H1 (cell line): ENCODE measurements around the gene STYXL1. TPM values are rescaled to one million over a fixed set of nuclear protein-coding genes. Genes with fewer than 3 reads are reported as not detected.

Experiments used
- CTCF ChIA-PET: fragments of 300-600 bp; sonication (Branson Sonifier 250); formaldehyde crosslinking; loops from one replicate; lab custom pipeline; 2021; ENCODE audit not compliant: partially characterized antibody; lab: Charles Lee
- POLR2A ChIA-PET: fragments of 300-600 bp; sonication (Branson Sonifier 250); formaldehyde crosslinking; loops from one replicate; lab custom pipeline; 2021; ENCODE audit warnings: inconsistent platforms; ENCODE audit not compliant: partially characterized antibody; lab: Charles Lee
- DNase-seq, 2 experiments: peaks; one replicate each; pipeline versions ENCODE4 v3.0.0 to v3.0.0-alpha.2; 2010 to 2022; ENCODE audit warnings: low spot score in 2 of 2, low read depth in 1 of 2, mixed read lengths in 1 of 2
- FAIRE-seq: peaks from 2 replicates; lab custom pipeline; 2011; peaks lifted over from hg19 to GRCh38; lab: Jason Lieb, UNC
- H2AFZ ChIP-seq: 2 replicates; pipeline ENCODE4 v1.8.1; 2012; ENCODE audit warnings: low read length, inconsistent platforms
- H2AK5ac ChIP-seq: 2 replicates; pipeline ENCODE4 v1.6.1; 2013; ENCODE audit warnings: low read depth, low read length
- H2BK120ac ChIP-seq: replicated peaks from 2 replicates; pipeline ENCODE3; 2013; ENCODE audit warnings: low read depth, low read length, inconsistent platforms
- H2BK12ac ChIP-seq: 2 replicates; pipeline ENCODE4 v1.6.1; 2013; ENCODE audit warnings: low read depth, low read length
- H2BK15ac ChIP-seq: 2 replicates; pipeline ENCODE4 v1.6.1; 2013; ENCODE audit warnings: low read length
- H2BK20ac ChIP-seq: 2 replicates; pipeline ENCODE4 v1.6.1; 2013; ENCODE audit warnings: low read length
- H2BK5ac ChIP-seq: 2 replicates; pipeline ENCODE4 v1.6.1; 2013; ENCODE audit warnings: low read depth, low read length
- H3K14ac ChIP-seq: 2 replicates; pipeline ENCODE4 v1.6.1; 2013; ENCODE audit warnings: inconsistent platforms; ENCODE audit not compliant: insufficient read length
- H3K18ac ChIP-seq: 2 replicates; pipeline ENCODE4 v1.6.1; 2013; ENCODE audit warnings: low read length; ENCODE audit errors: extremely low read depth
- H3K23ac ChIP-seq: 2 replicates; pipeline ENCODE4 v1.6.1; 2013; ENCODE audit warnings: inconsistent platforms; ENCODE audit not compliant: insufficient read length
- H3K23me2 ChIP-seq: 2 replicates; pipeline ENCODE4 v1.6.1; 2013; ENCODE audit warnings: low read depth, low read length
- H3K27ac ChIP-seq: 2 replicates; pipeline ENCODE4 v1.6.1; 2011; ENCODE audit warnings: low read depth, low read length, inconsistent platforms
- H3K27me3 ChIP-seq, 4 experiments: replicated peaks in 1 of 4; 1 replicate in 1 of 4; 2 replicates in 3 of 4; pipeline versions ENCODE4 v1.6.1 to v1.8.1; 2011 to 2013; ENCODE audit warnings: low read length in 3 of 4, mild to moderate bottlenecking in 3 of 4, inconsistent platforms in 2 of 4, mixed read lengths in 2 of 4, moderate library complexity in 1 of 4; ENCODE audit not compliant: control insufficient read depth in 3 of 4, insufficient read depth in 3 of 4; ENCODE audit errors: extremely low read depth in 1 of 4
- H3K36me3 ChIP-seq, 4 experiments: 2 replicates each; pipeline versions ENCODE4 v1.6.1 to v1.8.1; 2011 to 2013; ENCODE audit warnings: mild to moderate bottlenecking in 4 of 4, low read length in 3 of 4, moderate library complexity in 2 of 4, control low read depth in 1 of 4, inconsistent platforms in 1 of 4; ENCODE audit not compliant: insufficient read depth in 4 of 4, control insufficient read depth in 2 of 4
- H3K4ac ChIP-seq: replicated peaks from 2 replicates; pipeline ENCODE3; 2013; ENCODE audit warnings: low read length, low read depth, mixed read lengths, inconsistent platforms; ENCODE audit not compliant: insufficient read length
- H3K4me1 ChIP-seq, 4 experiments: replicated peaks in 1 of 4; 1 replicate in 1 of 4; 2 replicates in 3 of 4; pipeline versions ENCODE4 v1.6.1 to v1.8.1; 2011 to 2013; ENCODE audit warnings: low read length in 3 of 4, inconsistent platforms in 2 of 4, mixed read lengths in 1 of 4; ENCODE audit not compliant: insufficient read depth in 4 of 4, control insufficient read depth in 3 of 4
- H3K4me2 ChIP-seq, 2 experiments: 2 replicates each; pipeline versions ENCODE4 v1.6.1 to v1.8.1; 2011 to 2013; ENCODE audit warnings: low read depth in 2 of 2, low read length in 2 of 2, control low read depth in 1 of 2, inconsistent platforms in 1 of 2, mild to moderate bottlenecking in 1 of 2; ENCODE audit not compliant: insufficient read depth in 1 of 2
- H3K4me3 ChIP-seq, 4 experiments: fragments of 200-600, 300-600 bp in 1 of 4; sonication (generic), shearing (Covaris generic), sonication (Bioruptor Twin) in 1 of 4; 2 replicates each; pipeline versions ENCODE4 v1.5.1 to v1.8.1; 2011 to 2016; ENCODE audit warnings: low read length in 4 of 4, low read depth in 3 of 4, control low read depth in 2 of 4, inconsistent platforms in 2 of 4, mild to moderate bottlenecking in 2 of 4, mixed read lengths in 1 of 4, moderate library complexity in 1 of 4; ENCODE audit not compliant: insufficient read depth in 2 of 4; ENCODE audit errors: extremely low read depth in 1 of 4
- H3K56ac ChIP-seq: replicated peaks from 2 replicates; pipeline ENCODE3; 2013; ENCODE audit warnings: low read depth, mild to moderate bottlenecking, mixed read lengths, low read length, inconsistent platforms; ENCODE audit not compliant: insufficient read length
- H3K79me1 ChIP-seq: 2 replicates; pipeline ENCODE4 v1.6.1; 2013; ENCODE audit warnings: low read depth, low read length, control low read depth
- H3K79me2 ChIP-seq, 2 experiments: 2 replicates each; pipeline versions ENCODE4 v1.6.1 to v1.8.1; 2012 to 2013; ENCODE audit warnings: low read length in 2 of 2, mild to moderate bottlenecking in 2 of 2, inconsistent platforms in 1 of 2; ENCODE audit not compliant: insufficient read depth in 2 of 2, control insufficient read depth in 1 of 2
- H3K9ac ChIP-seq, 4 experiments: replicated peaks in 1 of 4; 1 replicate in 1 of 4; 2 replicates in 3 of 4; pipeline versions ENCODE4 v1.6.1 to v1.8.1; 2011 to 2013; ENCODE audit warnings: low read depth in 3 of 4, low read length in 3 of 4, control low read depth in 2 of 4, mild to moderate bottlenecking in 2 of 4, moderate library complexity in 2 of 4, inconsistent platforms in 1 of 4; ENCODE audit errors: extremely low read depth in 1 of 4
- H3K9me3 ChIP-seq, 2 experiments: 2 replicates each; pipeline versions ENCODE4 v1.6.1 to v1.8.1; 2012 to 2013; ENCODE audit warnings: mild to moderate bottlenecking in 2 of 2, moderate library complexity in 2 of 2, control low read depth in 1 of 2, inconsistent platforms in 1 of 2, low read depth in 1 of 2, low read length in 1 of 2, mixed read lengths in 1 of 2; ENCODE audit not compliant: insufficient read depth in 2 of 2
- H4K20me1 ChIP-seq, 2 experiments: replicated peaks in 1 of 2; 2 replicates each; pipeline versions ENCODE3 to v1.8.1; 2011 to 2013; ENCODE audit warnings: inconsistent platforms in 2 of 2, low read length in 2 of 2, mild to moderate bottlenecking in 1 of 2; ENCODE audit not compliant: insufficient read depth in 2 of 2, control insufficient read depth in 1 of 2
- H4K5ac ChIP-seq: 2 replicates; pipeline ENCODE4 v1.6.1; 2013; ENCODE audit warnings: low read length, low read depth, mixed read lengths, inconsistent platforms; ENCODE audit not compliant: insufficient read length
- H4K8ac ChIP-seq: 2 replicates; pipeline ENCODE4 v1.8.0; 2013; ENCODE audit warnings: mild to moderate bottlenecking, moderate library complexity, low read length, inconsistent platforms; ENCODE audit not compliant: insufficient read depth; ENCODE audit errors: extremely low read depth
- H4K91ac ChIP-seq: replicated peaks from 2 replicates; pipeline ENCODE3; 2013; ENCODE audit warnings: low read length, mixed read lengths, inconsistent platforms; ENCODE audit not compliant: insufficient read length
- EP300 ChIP-seq, 2 experiments: IDR thresholded peaks; 1 replicate in 1 of 2; 2 replicates in 1 of 2; pipeline ENCODE4 v1.6.1; 2011 to 2012; ENCODE audit warnings: low read depth in 2 of 2, low read length in 2 of 2, mild to moderate bottlenecking in 2 of 2, borderline replicate concordance in 1 of 2, inconsistent platforms in 1 of 2, moderate library complexity in 1 of 2
- JUND ChIP-seq: IDR thresholded peaks from 2 replicates; pipeline ENCODE4 v1.6.1; 2011; ENCODE audit warnings: mild to moderate bottlenecking, improper control_type of control experiment, low read length
- SIX5 ChIP-seq: IDR thresholded peaks from 2 replicates; pipeline ENCODE4 v1.6.1; 2011; ENCODE audit warnings: mild to moderate bottlenecking, low read depth, low read length
- SRF ChIP-seq: IDR thresholded peaks from 2 replicates; pipeline ENCODE4 v1.6.1; 2011; ENCODE audit warnings: mild to moderate bottlenecking, low read depth, low read length, moderate library complexity
- WGBS, 2 experiments: shearing (Covaris generic) in 1 of 2; methylation state at CpG; one replicate each; pipeline versions ENCODE4 v1.1.6 to v1.1.7; 2013 to 2015; ENCODE audit warnings: low lambda C conversion rate in 2 of 2, mixed read lengths in 2 of 2, inconsistent platforms in 1 of 2, low coverage in 1 of 2, missing lambda C conversion rate in 1 of 2; ENCODE audit not compliant: insufficient replicate concordance in 2 of 2, insufficient coverage in 1 of 2, insufficient read length in 1 of 2; ENCODE audit errors: extremely low coverage in 1 of 2, missing lambda C conversion rate in 1 of 2; 5-methylcytosine and 5-hydroxymethylcytosine counted together
- polyA plus RNA-seq, 7 experiments: library from polyadenylated mRNA; depleted of rRNA in 3 of 7; stranded (reverse) in 5 of 7; unstranded in 2 of 7; fragments of >200 nt in 5 of 7; fragments of 200-250 nt in 2 of 7; gene quantifications; 1 replicate in 5 of 7; 2 replicates in 1 of 7; 4 replicates in 1 of 7; pipeline versions ENCODE4 v1.2.1 to v1.2.3, GENCODE V29; 2011 to 2013; ENCODE audit warnings: missing spikeins in 2 of 7, mixed read lengths in 2 of 7
- total RNA-seq: library from RNA; stranded (reverse); fragmentation: NEBNext Ultra II Directional; extraction: Animal tissue kit (Norgen Biotek cat#: 25700); gene quantifications from 2 replicates; pipeline ENCODE4 v1.2.1, GENCODE V29; 2021

The STYXL1 gene
- total and polyA plus RNA-seq, 2 of the 8 experiments (the other 6 are each of a cell fraction or from before 2014, with no cell fraction given): 32.3 to 53.9 TPM

GRCh38 chr7:75989500-75990388, 58.1 kb downstream of the STYXL1 start:
- peak overlapping the region; percentile 43; the same call in 1 of the 2 replicates for H2BK20ac ChIP-seq
- ChIA-PET CTCF (interaction anchor here (1.1 to 6.3 kb wide), 4 partner anchors 8 to 39 kb away, joined by 4 to 41 read pairs (median 6); no protein-coding TSS in a partner anchor), POLR2A (interaction anchor here (0.6 kb wide), 1 partner anchor 33 kb away, joined by 4 read pairs; no protein-coding TSS in a partner anchor)
- FAIRE-seq (no peak), DNase-seq (peak in 1 of 2 experiments; percentile 46)
- no peak overlapping the region for H2AFZ ChIP-seq
- peaks cover 0 to 22% (median 14%) of the 10 kb centered on the region in 4 experiments; a peak in 5 of 8 replicates for H3K36me3 ChIP-seq
- H2BK12ac ChIP-seq: peak overlapping the region; percentile 85; the same call in 1 of the 2 replicates
- no peak overlapping the region for H3K23ac ChIP-seq
- H2BK15ac ChIP-seq: peak overlapping the region; percentile 95
- peak overlapping the region; percentile 82; the same call in 1 of the 2 replicates for H2AK5ac ChIP-seq
- peaks cover 11% of the 10 kb centered on the region; the same call in 1 of the 2 replicates for H3K23me2 ChIP-seq
- H3K4me2 ChIP-seq: 0 out of 4 replicates have a peak overlapping the region, but pooled peaks of 1 of the 2 experiments have one; percentile 18
- H3K14ac ChIP-seq: no peak overlapping the region
- no peak overlapping the region; the same call in 1 of the 2 replicates for H3K18ac ChIP-seq
- H3K79me1 ChIP-seq: 0 out of 2 replicates have a peak, but pooled peaks cover 2% of the 10 kb centered on the region
- peak overlapping the region; percentile 2 for H2BK120ac ChIP-seq
- WGBS, 2 experiments: 81% methylated on average over 19 of the region's 21 CpGs; no CpG with 5 or more reads in 1 of the 2 experiments
- peak overlapping the region; percentile 81 for H3K4ac ChIP-seq
- peak overlapping the region; percentile 36; the same call in 1 of the 2 replicates for H3K27ac ChIP-seq
- H4K8ac ChIP-seq: no peak overlapping the region; the same call in 1 of the 2 replicates
- H4K91ac ChIP-seq: peak overlapping the region; percentile 36
- H3K4me1 ChIP-seq: peaks cover 0 to 25% (median 18%) of the 10 kb centered on the region in 4 experiments; a peak in 6 of 7 replicates
- H3K4me3 ChIP-seq: no peak overlapping the region
- H3K9ac ChIP-seq: no peak overlapping the region
- no peaks in the 10 kb centered on the region for H3K27me3 ChIP-seq
- peak overlapping the region; percentile 18 for H4K5ac ChIP-seq
- H3K56ac ChIP-seq: no peak overlapping the region
- H2BK5ac ChIP-seq: peak overlapping the region; percentile 84; the same call in 1 of the 2 replicates
- H3K9me3 ChIP-seq: no peaks in the 10 kb centered on the region
- no peaks in the 10 kb centered on the region for H3K79me2 ChIP-seq
- H4K20me1 ChIP-seq: no peaks in the 10 kb centered on the region
- TF ChIP-seq SRF: no peak
- no peak for TF ChIP-seq EP300 (IDR thresholded peaks at IDR 0.05; ENCODE audit: borderline replicate concordance in 1 of 2, low read depth in 2 of 2, low read length in 2 of 2)
- TF ChIP-seq JUND: no peak
- TF ChIP-seq SIX5: no peak
